ENCODE results near the gene ZNF496.

DNA sequence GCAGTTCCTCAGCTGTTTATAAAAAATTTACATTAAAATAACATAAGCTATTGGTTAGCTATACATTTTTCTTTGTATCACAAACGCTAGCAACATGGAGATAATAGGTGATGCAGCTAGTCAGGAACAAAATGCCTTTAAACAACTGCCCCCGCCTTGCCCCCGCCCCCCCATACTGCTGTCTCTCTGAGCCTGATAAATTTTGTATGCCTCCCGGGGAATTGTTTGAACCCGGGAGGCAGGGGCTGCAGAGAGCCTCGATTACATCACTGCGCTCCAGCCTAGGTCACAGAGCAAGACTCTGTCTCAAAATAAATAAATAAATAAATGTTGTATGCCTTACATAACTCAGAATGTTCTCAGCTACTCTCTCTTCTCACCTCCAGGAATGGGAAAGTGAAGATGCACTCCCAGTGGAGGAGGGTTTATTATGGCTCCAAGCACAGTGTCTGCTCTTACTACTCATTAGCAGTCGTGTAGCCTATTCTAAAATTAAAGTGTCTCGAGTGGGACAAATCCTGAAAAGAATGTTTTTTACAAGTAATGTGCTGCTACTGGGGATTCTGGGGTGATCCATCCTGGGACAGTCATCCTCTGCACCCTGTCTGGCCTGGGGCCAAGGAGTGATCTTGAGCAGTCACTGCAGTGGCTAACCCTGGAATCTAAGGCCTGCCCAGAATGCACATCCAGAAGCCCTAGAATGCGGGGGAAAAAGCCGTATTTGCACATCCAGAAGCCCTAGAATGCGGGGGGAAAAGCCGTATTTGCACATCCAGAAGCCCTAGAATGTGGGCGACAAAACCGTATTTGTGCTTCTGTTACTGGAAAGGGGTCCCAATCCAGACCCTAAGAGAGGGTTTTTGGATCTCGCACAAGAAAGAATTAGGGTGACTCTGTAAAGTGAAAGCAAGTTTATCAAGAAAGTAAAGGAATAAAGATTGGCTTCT is 39.4 kb upstream of the ZNF496 start:
- TF ChIP-seq POLR2A (IDR thresholded peaks at IDR 0.05) = no peak
- TF ChIP-seq, protein P1, sequence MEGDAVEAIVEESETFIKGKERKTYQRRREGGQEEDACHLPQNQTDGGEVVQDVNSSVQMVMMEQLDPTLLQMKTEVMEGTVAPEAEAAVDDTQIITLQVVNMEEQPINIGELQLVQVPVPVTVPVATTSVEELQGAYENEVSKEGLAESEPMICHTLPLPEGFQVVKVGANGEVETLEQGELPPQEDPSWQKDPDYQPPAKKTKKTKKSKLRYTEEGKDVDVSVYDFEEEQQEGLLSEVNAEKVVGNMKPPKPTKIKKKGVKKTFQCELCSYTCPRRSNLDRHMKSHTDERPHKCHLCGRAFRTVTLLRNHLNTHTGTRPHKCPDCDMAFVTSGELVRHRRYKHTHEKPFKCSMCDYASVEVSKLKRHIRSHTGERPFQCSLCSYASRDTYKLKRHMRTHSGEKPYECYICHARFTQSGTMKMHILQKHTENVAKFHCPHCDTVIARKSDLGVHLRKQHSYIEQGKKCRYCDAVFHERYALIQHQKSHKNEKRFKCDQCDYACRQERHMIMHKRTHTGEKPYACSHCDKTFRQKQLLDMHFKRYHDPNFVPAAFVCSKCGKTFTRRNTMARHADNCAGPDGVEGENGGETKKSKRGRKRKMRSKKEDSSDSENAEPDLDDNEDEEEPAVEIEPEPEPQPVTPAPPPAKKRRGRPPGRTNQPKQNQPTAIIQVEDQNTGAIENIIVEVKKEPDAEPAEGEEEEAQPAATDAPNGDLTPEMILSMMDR (IDR thresholded peaks at IDR 0.05) = no peak

All from adrenal gland (tissue), 5 donors.